ENCODE data around the gene JSRP1.

JSRP1 gene

GRCh38 chr19:2294687-2295335, 38.6 kb upstream of the JSRP1 start:
- no peak for DNase-seq (ENCODE audit: low read depth, low spot score)
- H3K4me3 ChIP-seq (ENCODE audit: low read depth, low read length) = no peak overlapping the region
- TF ChIP-seq, protein P1, sequence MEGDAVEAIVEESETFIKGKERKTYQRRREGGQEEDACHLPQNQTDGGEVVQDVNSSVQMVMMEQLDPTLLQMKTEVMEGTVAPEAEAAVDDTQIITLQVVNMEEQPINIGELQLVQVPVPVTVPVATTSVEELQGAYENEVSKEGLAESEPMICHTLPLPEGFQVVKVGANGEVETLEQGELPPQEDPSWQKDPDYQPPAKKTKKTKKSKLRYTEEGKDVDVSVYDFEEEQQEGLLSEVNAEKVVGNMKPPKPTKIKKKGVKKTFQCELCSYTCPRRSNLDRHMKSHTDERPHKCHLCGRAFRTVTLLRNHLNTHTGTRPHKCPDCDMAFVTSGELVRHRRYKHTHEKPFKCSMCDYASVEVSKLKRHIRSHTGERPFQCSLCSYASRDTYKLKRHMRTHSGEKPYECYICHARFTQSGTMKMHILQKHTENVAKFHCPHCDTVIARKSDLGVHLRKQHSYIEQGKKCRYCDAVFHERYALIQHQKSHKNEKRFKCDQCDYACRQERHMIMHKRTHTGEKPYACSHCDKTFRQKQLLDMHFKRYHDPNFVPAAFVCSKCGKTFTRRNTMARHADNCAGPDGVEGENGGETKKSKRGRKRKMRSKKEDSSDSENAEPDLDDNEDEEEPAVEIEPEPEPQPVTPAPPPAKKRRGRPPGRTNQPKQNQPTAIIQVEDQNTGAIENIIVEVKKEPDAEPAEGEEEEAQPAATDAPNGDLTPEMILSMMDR (IDR thresholded peaks at IDR 0.05; ENCODE audit: low read depth, low read length) = no peak
- in situ Hi-C loops (cut with HindIII; ENCODE audit: low sequenced_read_pairs) = no loop called here

DNA sequence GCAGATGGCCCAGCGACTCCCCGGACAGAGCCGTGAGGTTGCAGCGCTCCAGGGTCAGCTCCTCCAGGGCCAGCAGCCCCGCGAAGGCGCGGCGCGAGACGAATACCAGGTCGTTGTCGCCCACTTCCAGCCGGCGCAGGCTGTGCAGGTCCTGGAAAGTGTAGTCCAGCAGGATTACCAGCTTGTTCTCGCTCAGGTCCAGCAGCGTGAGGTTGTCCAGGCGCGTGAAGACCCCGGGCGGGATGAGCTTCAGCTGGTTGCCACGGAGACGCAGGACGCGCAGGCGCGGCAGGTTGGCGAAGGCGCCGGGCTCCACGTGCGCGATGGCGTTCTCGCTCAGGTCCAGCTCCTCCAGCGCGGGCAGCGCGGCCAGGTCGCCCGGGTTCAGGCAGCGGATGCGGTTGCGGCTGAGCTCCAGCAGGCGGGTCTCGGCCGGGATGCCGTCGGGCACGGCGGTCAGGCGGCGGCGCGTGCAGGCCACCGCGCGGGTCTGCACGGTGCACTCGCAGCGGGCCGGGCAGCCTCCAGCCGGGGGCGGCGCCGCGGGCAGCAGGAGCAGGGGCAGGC, 35.1 kb upstream of the JSRP1 start:
- H3K4me3 ChIP-seq (ENCODE audit: low read depth, low read length) = no peak overlapping the region
- TF ChIP-seq, protein P1 (IDR thresholded peaks at IDR 0.05; ENCODE audit: low read depth, low read length) = no peak
- in situ Hi-C loops (cut with HindIII; ENCODE audit: low sequenced_read_pairs) = no loop called here
- DNase-seq (ENCODE audit: low read depth, low spot score) = no peak

GRCh38 chr19:2290441-2291184, 34.4 kb upstream of the JSRP1 start:
- no peak overlapping the region for H3K4me3 ChIP-seq (ENCODE audit: low read depth, low read length)
- DNase-seq (ENCODE audit: low read depth, low spot score) = no peak
- in situ Hi-C loops (cut with HindIII; ENCODE audit: low sequenced_read_pairs) = no loop called here
- TF ChIP-seq, protein P1 (IDR thresholded peaks at IDR 0.05; ENCODE audit: low read depth, low read length) = no peak

- TF ChIP-seq, protein P1 (IDR thresholded peaks at IDR 0.05; ENCODE audit: low read depth, low read length) = no peak
- no peak for DNase-seq (ENCODE audit: low read depth, low spot score)
- in situ Hi-C loops (cut with HindIII; ENCODE audit: low sequenced_read_pairs) = no loop called here
- H3K4me3 ChIP-seq (ENCODE audit: low read depth, low read length) = no peak overlapping the region
Observed at GRCh38 chr19:2289714-2290435, 33.7 kb upstream of the JSRP1 start.

DNA sequence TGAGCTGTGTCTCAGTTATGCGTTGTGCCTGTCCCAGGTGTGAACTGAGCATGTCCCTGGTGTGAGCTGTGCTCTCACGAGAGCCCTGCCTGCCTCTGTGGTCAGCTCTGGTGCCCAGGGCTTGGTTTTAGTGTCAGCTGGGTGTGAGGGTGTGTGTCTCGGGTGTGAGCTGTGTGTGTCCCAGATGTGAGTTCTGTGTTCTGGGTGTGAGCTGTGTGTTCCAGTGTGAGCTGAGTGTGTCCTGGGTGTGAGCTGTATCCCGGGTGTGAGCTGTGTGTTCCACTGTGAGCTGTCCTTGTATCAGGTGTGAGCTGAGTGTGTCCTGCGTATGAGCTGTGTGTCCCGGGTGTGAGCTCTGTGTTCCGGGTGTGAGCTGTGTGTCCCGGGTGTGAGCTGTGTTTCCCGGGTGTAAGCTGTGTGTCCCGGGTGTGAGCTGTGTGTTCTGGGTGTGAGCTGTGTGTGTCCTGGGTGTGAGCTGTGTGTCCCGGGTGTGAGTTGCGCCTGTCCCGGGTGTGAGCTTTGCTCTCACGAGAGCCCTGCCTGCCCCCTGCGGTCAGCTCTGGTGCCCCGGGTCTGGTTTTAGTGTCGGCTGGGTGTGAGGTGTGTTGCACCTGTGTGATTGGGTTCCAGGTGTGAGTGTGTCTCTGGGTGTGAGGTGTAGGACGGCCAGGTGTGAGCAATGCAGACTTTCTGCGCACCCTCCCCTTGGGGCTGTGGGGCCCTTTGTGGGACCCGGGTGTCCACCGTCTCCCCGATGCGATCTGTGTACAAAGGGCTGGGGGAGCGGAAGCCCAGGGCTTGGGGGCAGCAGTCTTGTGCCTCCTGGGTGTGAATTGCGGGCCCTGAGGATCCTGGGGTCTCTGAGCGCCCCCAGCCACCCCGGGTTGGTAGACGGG, 32.8 kb upstream of the JSRP1 start:
- no peak for DNase-seq (ENCODE audit: low read depth, low spot score)
- H3K4me3 ChIP-seq (ENCODE audit: low read depth, low read length) = no peak overlapping the region
- in situ Hi-C loops (cut with HindIII; ENCODE audit: low sequenced_read_pairs) = no loop called here
- TF ChIP-seq, protein P1 (IDR thresholded peaks at IDR 0.05; ENCODE audit: low read depth, low read length) = no peak

Measured in astrocyte of the spinal cord (primary cell).